ENCODE results near the gene ALX4. TPM values are rescaled to one million over a fixed set of nuclear protein-coding genes. Genes with fewer than 3 reads are reported as not detected.

Gene ALX4
- total and polyA plus RNA-seq, 2 of the 8 experiments (the other 6 are each of a cell fraction or from before 2014, with no cell fraction given) = not detected

- Histone ChIP-seq H4K5ac (ENCODE audit: insufficient read length, low read depth, low read length) (no peak overlapping the region), H3K23ac (ENCODE audit: insufficient read length) (no peak overlapping the region), H2BK120ac (replicated peaks; ENCODE audit: low read depth, low read length) (no peak overlapping the region), H3K4me3 (ENCODE audit: extremely low read depth in 1 of 4, insufficient read depth in 2 of 4, low read depth in 3 of 4, low read length in 4 of 4) (no peak overlapping the region), H3K36me3 (ENCODE audit: control insufficient read depth in 2 of 4, insufficient read depth in 4 of 4, low read length in 3 of 4) (no peaks in the 10 kb centered on the region), H3K18ac (ENCODE audit: extremely low read depth, low read length) (0 out of 2 replicates have a peak overlapping the region, but pooled peaks have one; percentile 25), H3K4me1 (replicated peaks in 1 of 4; ENCODE audit: control insufficient read depth in 3 of 4, insufficient read depth in 4 of 4, low read length in 3 of 4) (peaks cover 0 to 2% (median 0%) of the 10 kb centered on the region in 4 experiments; a peak in 1 of 7 replicates), H3K27ac (ENCODE audit: low read depth, low read length) (0 out of 2 replicates have a peak overlapping the region, but pooled peaks have one; percentile 13), H3K56ac (replicated peaks; ENCODE audit: insufficient read length, low read depth, low read length) (no peak overlapping the region), H2AK5ac (ENCODE audit: low read depth, low read length) (no peak overlapping the region), H3K79me1 (ENCODE audit: low read depth, low read length) (no peaks in the 10 kb centered on the region), H2AFZ (ENCODE audit: low read length) (peak overlapping the region; percentile 79), H3K4ac (replicated peaks; ENCODE audit: insufficient read length, low read depth, low read length) (no peak overlapping the region), H2BK15ac (ENCODE audit: low read length) (peak overlapping the region; percentile 53; the same call in 1 of the 2 replicates), H3K14ac (ENCODE audit: insufficient read length) (no peak overlapping the region), H3K9ac (replicated peaks in 1 of 4; ENCODE audit: extremely low read depth in 1 of 4, low read depth in 3 of 4, low read length in 3 of 4) (no peak overlapping the region), H4K91ac (replicated peaks; ENCODE audit: insufficient read length, low read length) (peak overlapping the region; percentile 45), H2BK5ac (ENCODE audit: low read depth, low read length) (no peak overlapping the region), H3K23me2 (ENCODE audit: low read depth, low read length) (no peaks in the 10 kb centered on the region), H2BK20ac (ENCODE audit: low read length) (no peak overlapping the region), H4K8ac (ENCODE audit: extremely low read depth, insufficient read depth, low read length) (no peak overlapping the region; the same call in 1 of the 2 replicates), H3K27me3 (replicated peaks in 1 of 4; ENCODE audit: control insufficient read depth in 3 of 4, extremely low read depth in 1 of 4, insufficient read depth in 3 of 4, low read length in 3 of 4) (no peaks in the 10 kb centered on the region), H2BK12ac (ENCODE audit: low read depth, low read length) (peak overlapping the region; percentile 35; the same call in 1 of the 2 replicates), H4K20me1 (replicated peaks in 1 of 2; ENCODE audit: control insufficient read depth in 1 of 2, insufficient read depth in 2 of 2, low read length in 2 of 2) (no peaks in the 10 kb centered on the region), H3K4me2 (ENCODE audit: insufficient read depth in 1 of 2, low read depth in 2 of 2, low read length in 2 of 2) (no peak overlapping the region), H3K79me2 (ENCODE audit: control insufficient read depth in 1 of 2, insufficient read depth in 2 of 2, low read length in 2 of 2) (no peaks in the 10 kb centered on the region), H3K9me3 (ENCODE audit: insufficient read depth in 2 of 2, low read depth in 1 of 2, low read length in 1 of 2) (no peaks in the 10 kb centered on the region; a peak in 1 of 4 replicates)
- DNase-seq (ENCODE audit: low read depth in 1 of 2, low spot score in 2 of 2) (no peak), FAIRE-seq (no peak)
- ChIA-PET POLR2A (ENCODE audit: partially characterized antibody) (interaction anchor here (0.6 to 1.2 kb wide), 2 partner anchors 10 to 283 kb away, joined by 3 to 4 read pairs; no protein-coding TSS in a partner anchor), CTCF (ENCODE audit: partially characterized antibody) (interaction anchor here (0.6 to 7.7 kb wide), 58 partner anchors 8 to 641 kb away, joined by 3 to 47 read pairs (median 4); no protein-coding TSS in a partner anchor)
- TF ChIP-seq EP300 (IDR thresholded peaks at IDR 0.05; ENCODE audit: borderline replicate concordance in 1 of 2, low read depth in 2 of 2, low read length in 2 of 2) (no peak), POU5F1 (IDR thresholded peaks at IDR 0.05; ENCODE audit: low read depth, low read length) (no peak), RAD21 (IDR thresholded peaks at IDR 0.05 in 1 of 2, conservative IDR thresholded peaks at IDR 0.05 in 1 of 2; ENCODE audit: low read depth in 2 of 2, low read length in 2 of 2) (no peak), CEBPB (IDR thresholded peaks at IDR 0.05; ENCODE audit: low read depth, low read length) (no peak), NRF1 (IDR thresholded peaks at IDR 0.05; ENCODE audit: low read depth, low read length) (no peak), JUND (IDR thresholded peaks at IDR 0.05; ENCODE audit: low read length) (no peak), TEAD4 (IDR thresholded peaks at IDR 0.05; ENCODE audit: low read depth, low read length) (no peak), RFX5 (IDR thresholded peaks at IDR 0.05; ENCODE audit: borderline replicate concordance, low read depth, low read length) (no peak)
- WGBS, 2 experiments (ENCODE audit: extremely low coverage in 1 of 2, insufficient coverage in 1 of 2, insufficient read length in 1 of 2, insufficient replicate concordance in 2 of 2, low coverage in 1 of 2, low lambda C conversion rate in 2 of 2, missing lambda C conversion rate in 1 of 2) = 63% methylated on average over 2 of the region's 2 CpGs; no CpG with 5 or more reads in 1 of the 2 experiments
These were observed 24.2 kb downstream of the ALX4 start for GRCh38 chr11:44285756-44286155.
